GM10847 (cell line): ENCODE results near the gene TGFBI.

Experiments
- POLR2A ChIP-seq: IDR thresholded peaks from 2 replicates; pipeline ENCODE4 v1.6.1; 2011; ENCODE audit not compliant: insufficient read length; ENCODE audit errors: extremely low read depth

TGFBI gene

DNA sequence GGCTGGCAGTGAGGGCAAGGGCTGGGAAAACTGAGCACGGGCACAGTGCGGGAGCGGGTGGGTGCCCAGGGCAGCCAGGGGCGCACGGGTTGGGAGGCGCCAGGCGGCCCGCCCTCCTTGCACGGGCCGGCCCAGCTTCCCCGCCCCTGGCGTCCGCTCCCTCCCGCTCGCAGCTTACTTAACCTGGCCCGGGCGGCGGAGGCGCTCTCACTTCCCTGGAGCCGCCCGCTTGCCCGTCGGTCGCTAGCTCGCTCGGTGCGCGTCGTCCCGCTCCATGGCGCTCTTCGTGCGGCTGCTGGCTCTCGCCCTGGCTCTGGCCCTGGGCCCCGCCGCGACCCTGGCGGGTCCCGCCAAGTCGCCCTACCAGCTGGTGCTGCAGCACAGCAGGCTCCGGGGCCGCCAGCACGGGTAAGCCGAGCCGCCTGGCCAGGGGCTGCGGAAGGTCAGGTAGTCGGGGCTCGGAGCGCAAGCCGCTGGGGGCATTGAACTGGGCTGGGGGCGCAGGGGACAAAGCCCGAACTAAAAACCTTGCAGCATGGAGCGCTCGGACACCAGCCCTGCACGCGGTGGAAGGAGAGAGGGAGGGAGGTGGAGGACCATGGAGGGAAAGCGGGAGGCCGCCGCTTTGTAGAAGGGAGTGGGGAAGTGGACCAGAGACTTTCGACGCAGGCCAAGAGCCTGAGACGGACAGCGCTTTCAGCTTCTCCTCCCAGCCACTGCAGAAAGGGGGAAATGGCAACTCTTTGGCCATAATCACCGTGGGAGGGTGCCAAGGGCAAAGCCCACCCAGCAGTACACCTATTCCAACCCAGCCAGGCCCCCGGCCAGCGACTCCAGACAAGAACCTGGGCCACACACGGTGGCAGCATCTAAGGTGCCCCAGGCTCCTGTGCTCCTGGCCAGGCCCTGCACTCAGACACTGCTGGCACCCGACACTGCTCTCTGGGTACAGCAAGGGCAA, at the start of gene TGFBI:
Gene TGFBI, plus strand, starts transcription at position 207 of the 961 bp plus-strand sequence. Its CDS starts 68 bp downstream, at position 275.
- no peak for TF ChIP-seq POLR2A

DNA sequence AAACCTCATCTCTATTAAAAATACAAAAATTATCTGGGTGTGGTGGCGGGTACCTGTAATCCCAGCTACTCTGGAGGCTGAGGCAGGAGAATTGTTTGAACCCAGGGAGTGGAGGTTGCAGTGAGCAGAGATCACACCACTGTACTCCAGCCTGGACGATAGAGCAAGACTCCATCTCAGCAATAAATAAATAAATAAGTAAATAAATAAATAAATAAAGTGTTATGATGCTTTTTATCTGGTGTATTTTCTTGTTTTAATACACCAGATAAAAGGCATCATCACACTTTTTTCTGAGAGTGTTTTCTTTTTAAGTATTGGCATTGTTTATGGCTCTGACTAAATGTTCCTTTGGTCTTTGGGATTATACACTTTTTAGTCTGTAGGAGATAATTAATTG, 49.8 kb upstream of the TGFBI start:
- no peak for TF ChIP-seq POLR2A

- TF ChIP-seq POLR2A, result no peak
These were observed 49.3 kb upstream of the TGFBI start for GRCh38 chr5:135979510-135979909.

DNA sequence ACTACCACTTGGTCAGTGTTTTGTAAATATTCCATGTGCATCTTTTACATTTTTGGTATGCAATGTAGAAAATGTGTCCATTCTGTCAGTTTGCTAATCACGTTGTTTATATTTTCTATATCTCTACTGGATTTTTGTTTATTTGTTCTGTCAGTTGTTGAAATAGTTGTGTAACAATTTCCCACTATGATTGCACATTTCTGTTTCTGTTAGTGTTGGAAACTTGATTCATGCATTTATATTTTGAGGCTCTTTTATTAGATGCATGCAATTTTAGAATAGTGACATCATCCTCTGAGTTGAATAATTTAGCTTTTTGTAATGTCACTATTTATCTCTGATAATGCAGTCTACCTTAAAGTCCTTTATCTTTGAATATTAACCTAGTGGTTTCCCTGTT, 48.2 kb upstream of the TGFBI start:
- no peak for TF ChIP-seq POLR2A

DNA sequence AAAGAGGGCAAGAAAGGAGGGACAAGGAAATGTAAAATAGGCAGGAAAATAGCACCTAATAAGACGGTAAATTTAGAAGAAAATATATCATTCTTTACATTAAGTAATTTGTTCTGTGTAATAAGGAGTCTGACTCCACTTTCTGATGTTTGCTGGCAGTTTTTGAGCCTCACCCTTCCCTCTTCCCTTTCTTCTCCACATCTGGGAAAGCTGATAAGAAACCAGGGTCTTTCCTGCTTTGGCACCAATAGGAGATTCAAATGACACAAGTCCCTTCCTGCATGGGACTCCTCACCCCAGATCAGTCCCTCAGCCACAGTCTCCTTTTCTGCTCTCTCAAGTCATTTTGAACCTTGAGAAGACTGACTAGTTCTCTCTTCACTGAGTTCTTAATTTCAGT, 42.8 kb upstream of the TGFBI start:
- no peak for TF ChIP-seq POLR2A

DNA sequence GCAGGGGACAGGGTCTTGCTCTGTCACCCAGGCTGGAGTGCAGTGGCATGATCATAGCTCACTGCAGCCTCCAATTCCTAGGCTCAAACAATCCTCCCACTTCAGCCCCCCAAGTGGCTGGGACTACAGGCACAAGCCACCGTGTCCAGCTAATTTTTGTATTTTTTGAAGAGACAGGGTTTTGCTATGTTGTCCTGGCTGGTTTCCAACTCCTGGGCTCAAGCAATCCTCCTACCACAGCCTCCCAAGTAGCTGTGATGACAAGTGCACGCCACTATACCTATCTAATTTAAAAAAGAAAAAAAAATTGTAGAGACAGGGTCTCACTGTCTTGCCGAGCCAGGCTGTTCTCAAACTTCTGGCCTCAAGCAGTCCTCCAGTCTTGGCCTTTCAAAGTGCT, 42.4 kb upstream of the TGFBI start:
- TF ChIP-seq POLR2A, result no peak

- no peak for TF ChIP-seq POLR2A
These were observed 41.8 kb upstream of the TGFBI start for GRCh38 chr5:135986891-135987401.

GRCh38 chr5:135988546-135988945, 40.2 kb upstream of the TGFBI start:
- no peak for TF ChIP-seq POLR2A

DNA sequence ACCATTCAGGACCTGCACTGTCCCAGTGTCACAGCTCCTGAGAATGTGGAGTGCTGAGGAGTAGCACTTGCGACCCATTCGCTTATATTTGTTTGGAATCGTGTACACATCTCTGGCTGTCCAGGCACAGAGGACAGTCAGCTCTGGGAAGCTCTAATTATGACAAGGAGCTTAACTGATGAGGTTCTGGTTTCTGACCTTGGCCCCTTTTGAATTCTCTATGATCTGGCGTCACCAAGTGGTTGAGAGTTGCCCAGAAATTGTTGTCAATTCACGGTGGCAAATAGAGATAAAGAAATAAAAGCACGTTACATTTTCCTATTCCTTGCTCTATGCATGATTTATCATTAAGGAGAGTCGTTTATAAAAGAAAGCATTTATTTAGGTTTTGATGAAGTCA, 39.1 kb upstream of the TGFBI start:
- TF ChIP-seq POLR2A, result no peak

GRCh38 chr5:135990528-135991255, 38.1 kb upstream of the TGFBI start:
- no peak for TF ChIP-seq POLR2A

- TF ChIP-seq POLR2A, result no peak
These were observed 37.4 kb upstream of the TGFBI start for GRCh38 chr5:135991429-135991828.

- no peak for TF ChIP-seq POLR2A
These were observed 35.4 kb upstream of the TGFBI start for GRCh38 chr5:135993335-135993879.

GRCh38 chr5:135993880-135994636, 34.7 kb upstream of the TGFBI start:
- TF ChIP-seq POLR2A, result no peak

- TF ChIP-seq POLR2A, result no peak
These were observed 32.8 kb upstream of the TGFBI start for GRCh38 chr5:135995976-135996375.

DNA sequence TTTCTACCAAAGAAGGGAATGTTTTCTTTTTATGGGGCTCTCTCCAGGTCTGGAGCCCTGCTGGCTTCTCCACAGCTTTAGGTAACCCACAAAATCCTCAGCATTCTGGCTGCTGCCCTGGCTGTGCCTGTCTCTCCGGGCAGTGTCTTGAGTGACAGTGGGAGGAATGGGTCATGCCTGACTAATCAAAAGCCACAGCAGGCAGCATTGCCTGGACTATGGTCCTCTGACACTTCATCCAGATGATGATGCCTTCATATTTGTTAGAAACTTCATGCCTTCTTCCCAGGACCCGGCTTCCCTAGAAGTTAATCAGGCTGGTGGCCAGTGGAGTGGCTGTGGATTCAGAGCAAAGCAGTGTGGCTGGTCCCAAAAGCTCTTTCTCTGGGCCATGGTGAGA, 32.2 kb upstream of the TGFBI start:
- TF ChIP-seq POLR2A, result no peak
